ENCODE results near the gene TATDN3.

The TATDN3 gene

DNA sequence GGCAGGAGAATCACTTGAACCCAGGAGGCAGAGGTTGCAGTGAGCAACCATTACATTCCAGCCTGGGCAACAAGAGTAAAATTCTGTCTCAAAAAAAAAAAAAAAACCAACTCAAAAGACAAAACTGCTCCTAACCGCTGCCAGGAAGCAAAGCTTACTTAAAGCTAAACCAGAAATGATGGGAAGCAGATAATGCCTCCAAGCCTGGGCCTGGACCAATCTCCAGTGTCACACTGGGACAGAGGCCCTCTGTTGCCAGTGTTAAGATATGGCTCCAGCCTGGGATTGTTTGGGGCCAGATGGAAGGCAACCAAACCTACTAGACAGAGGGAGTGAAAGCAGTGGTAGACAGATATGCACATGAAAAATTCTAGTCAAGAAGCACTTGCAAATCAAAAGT, 37.0 kb upstream of the TATDN3 start:
- Histone ChIP-seq H3K9me2 (replicated peaks; ENCODE audit: low read depth, low read length) (no peaks in the 10 kb centered on the region), H2AFZ (ENCODE audit: low read length) (no peak overlapping the region), H3K9me3 (ENCODE audit: insufficient read depth, low read depth, low read length) (no peaks in the 10 kb centered on the region), H3K27me3 (ENCODE audit: insufficient read depth, low read length, poor library complexity, severe bottlenecking) (no peaks in the 10 kb centered on the region), H3K9ac (ENCODE audit: low read depth, low read length, poor library complexity, severe bottlenecking) (no peak overlapping the region), H3K4me1 (ENCODE audit: insufficient read depth, low read length, poor library complexity, severe bottlenecking) (peaks cover 18% of the 10 kb centered on the region), H3K4me3 (ENCODE audit: low read length, poor library complexity, severe bottlenecking) (no peak overlapping the region), H4K20me1 (ENCODE audit: insufficient read depth, low read length, poor library complexity, severe bottlenecking) (peaks cover 5% of the 10 kb centered on the region), H3K36me3 (ENCODE audit: insufficient read depth, low read length) (peaks cover 4% of the 10 kb centered on the region; the same call in 1 of the 2 replicates), H3F3A (ENCODE audit: low read depth) (no peaks in the 10 kb centered on the region; the same call in 1 of the 2 replicates), H3K4me2 (ENCODE audit: low read depth, low read length, poor library complexity, severe bottlenecking) (no peak overlapping the region), H3K79me2 (ENCODE audit: insufficient read depth, low read length) (peaks cover 34% of the 10 kb centered on the region)
- TF ChIP-seq, protein P1, sequence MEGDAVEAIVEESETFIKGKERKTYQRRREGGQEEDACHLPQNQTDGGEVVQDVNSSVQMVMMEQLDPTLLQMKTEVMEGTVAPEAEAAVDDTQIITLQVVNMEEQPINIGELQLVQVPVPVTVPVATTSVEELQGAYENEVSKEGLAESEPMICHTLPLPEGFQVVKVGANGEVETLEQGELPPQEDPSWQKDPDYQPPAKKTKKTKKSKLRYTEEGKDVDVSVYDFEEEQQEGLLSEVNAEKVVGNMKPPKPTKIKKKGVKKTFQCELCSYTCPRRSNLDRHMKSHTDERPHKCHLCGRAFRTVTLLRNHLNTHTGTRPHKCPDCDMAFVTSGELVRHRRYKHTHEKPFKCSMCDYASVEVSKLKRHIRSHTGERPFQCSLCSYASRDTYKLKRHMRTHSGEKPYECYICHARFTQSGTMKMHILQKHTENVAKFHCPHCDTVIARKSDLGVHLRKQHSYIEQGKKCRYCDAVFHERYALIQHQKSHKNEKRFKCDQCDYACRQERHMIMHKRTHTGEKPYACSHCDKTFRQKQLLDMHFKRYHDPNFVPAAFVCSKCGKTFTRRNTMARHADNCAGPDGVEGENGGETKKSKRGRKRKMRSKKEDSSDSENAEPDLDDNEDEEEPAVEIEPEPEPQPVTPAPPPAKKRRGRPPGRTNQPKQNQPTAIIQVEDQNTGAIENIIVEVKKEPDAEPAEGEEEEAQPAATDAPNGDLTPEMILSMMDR (conservative IDR thresholded peaks at IDR 0.05; ENCODE audit: low read length): no peak
- no peak for TF ChIP-seq EZH2phosphoT487 (IDR thresholded peaks at IDR 0.05; ENCODE audit: borderline replicate concordance)

GRCh38 chr1:212759683-212760082, 32.0 kb upstream of the TATDN3 start:
- Histone ChIP-seq H3K36me3 (ENCODE audit: insufficient read depth, low read length) (peaks cover 17% of the 10 kb centered on the region; the same call in 1 of the 2 replicates), H3K9ac (ENCODE audit: low read depth, low read length, poor library complexity, severe bottlenecking) (no peak overlapping the region), H3K79me2 (ENCODE audit: insufficient read depth, low read length) (peaks cover 64% of the 10 kb centered on the region), H2AFZ (ENCODE audit: low read length) (no peak overlapping the region), H4K20me1 (ENCODE audit: insufficient read depth, low read length, poor library complexity, severe bottlenecking) (no peaks in the 10 kb centered on the region), H3K9me3 (ENCODE audit: insufficient read depth, low read depth, low read length) (no peaks in the 10 kb centered on the region), H3K27me3 (ENCODE audit: insufficient read depth, low read length, poor library complexity, severe bottlenecking) (no peaks in the 10 kb centered on the region), H3F3A (ENCODE audit: low read depth) (no peaks in the 10 kb centered on the region; the same call in 1 of the 2 replicates), H3K4me1 (ENCODE audit: insufficient read depth, low read length, poor library complexity, severe bottlenecking) (peaks cover 1% of the 10 kb centered on the region), H3K9me2 (replicated peaks; ENCODE audit: low read depth, low read length) (no peaks in the 10 kb centered on the region), H3K4me3 (ENCODE audit: low read length, poor library complexity, severe bottlenecking) (no peak overlapping the region), H3K4me2 (ENCODE audit: low read depth, low read length, poor library complexity, severe bottlenecking) (no peak overlapping the region)
- TF ChIP-seq, protein P1 (conservative IDR thresholded peaks at IDR 0.05; ENCODE audit: low read length): no peak
- TF ChIP-seq EZH2phosphoT487 (IDR thresholded peaks at IDR 0.05; ENCODE audit: borderline replicate concordance): no peak

GRCh38 chr1:212760126-212760823, 31.4 kb upstream of the TATDN3 start:
- Histone ChIP-seq H3K36me3 (ENCODE audit: insufficient read depth, low read length) (peaks cover 17% of the 10 kb centered on the region; the same call in 1 of the 2 replicates), H3K9ac (ENCODE audit: low read depth, low read length, poor library complexity, severe bottlenecking) (no peak overlapping the region), H3F3A (ENCODE audit: low read depth) (no peaks in the 10 kb centered on the region; the same call in 1 of the 2 replicates), H3K27me3 (ENCODE audit: insufficient read depth, low read length, poor library complexity, severe bottlenecking) (no peaks in the 10 kb centered on the region), H3K9me2 (replicated peaks; ENCODE audit: low read depth, low read length) (no peaks in the 10 kb centered on the region), H3K4me1 (ENCODE audit: insufficient read depth, low read length, poor library complexity, severe bottlenecking) (no peaks in the 10 kb centered on the region), H3K4me2 (ENCODE audit: low read depth, low read length, poor library complexity, severe bottlenecking) (no peak overlapping the region), H4K20me1 (ENCODE audit: insufficient read depth, low read length, poor library complexity, severe bottlenecking) (no peaks in the 10 kb centered on the region), H3K9me3 (ENCODE audit: insufficient read depth, low read depth, low read length) (no peaks in the 10 kb centered on the region), H3K79me2 (ENCODE audit: insufficient read depth, low read length) (peaks cover 68% of the 10 kb centered on the region), H3K4me3 (ENCODE audit: low read length, poor library complexity, severe bottlenecking) (no peak overlapping the region), H2AFZ (ENCODE audit: low read length) (no peak overlapping the region)
- TF ChIP-seq EZH2phosphoT487 (IDR thresholded peaks at IDR 0.05; ENCODE audit: borderline replicate concordance): no peak
- TF ChIP-seq, protein P1 (conservative IDR thresholded peaks at IDR 0.05; ENCODE audit: low read length): peak; percentile 72
